Activated B cell treated with CpG ODN at 0.5 μM for 24 hours (primary cell): ENCODE measurements around the gene BCAP31. TPM values are rescaled to one million over a fixed set of nuclear protein-coding genes. Genes with fewer than 3 reads are reported as not detected.

Source experiments
- ATAC-seq: fragments of 200-7000 bp; cut with Tn5 transposase; one replicate; pipeline ENCODE4 v1.10.0; 2021; ENCODE audit warnings: low read depth, mild to moderate bottlenecking, moderate library complexity
- CTCF ChIA-PET: fragments of 350-600 bp; sonication (Branson Sonifier 250); formaldehyde crosslinking; loops from one replicate; lab custom pipeline; 2021; ENCODE audit warnings: antibody characterized with exemption; lab: Charles Lee
- POLR2A ChIA-PET: fragments of 350-600 bp; sonication (Branson Sonifier 250); formaldehyde crosslinking; loops from one replicate; lab custom pipeline; 2021; ENCODE audit warnings: antibody characterized with exemption; lab: Charles Lee
- DNase-seq: peaks from one replicate; pipeline ENCODE4 v3.0.0; 2022
- H3K27ac Mint-ChIP-seq: one replicate; pipeline ENCODE4 v1.8.0; 2020; ENCODE audit warnings: mixed read lengths
- H3K27me3 Mint-ChIP-seq: one replicate; pipeline ENCODE4 v1.8.0; 2021; ENCODE audit warnings: mixed read lengths
- H3K36me3 Mint-ChIP-seq: one replicate; pipeline ENCODE4 v1.8.0; 2021; ENCODE audit warnings: low read depth, mixed read lengths
- H3K4me1 Mint-ChIP-seq: one replicate; pipeline ENCODE4 v1.8.0; 2021; ENCODE audit warnings: mixed read lengths
- H3K4me3 Mint-ChIP-seq: one replicate; pipeline ENCODE4 v1.8.0; 2020; ENCODE audit warnings: mild to moderate bottlenecking, mixed read lengths
- H3K9me3 Mint-ChIP-seq: one replicate; pipeline ENCODE4 v1.8.0; 2020; ENCODE audit warnings: mixed read lengths
- intact Hi-C: fragments of 100-400 bp; cut with micrococcal nuclease; formaldehyde crosslinking; loops from one replicate; pipeline ENCODE4 v1.15.1; 2024
- total RNA-seq: library from RNA; stranded (reverse); gene quantifications from 2 replicates; pipeline ENCODE4 v1.2.3, GENCODE V29; 2022
- TF ChIP-seq, protein P1 (sequence below): fragments of 200-600 bp; IDR thresholded peaks from one replicate; pipeline ENCODE4 v1.8.0; 2022; ENCODE audit warnings: antibody characterized with exemption, mild to moderate bottlenecking

BCAP31 gene
- total RNA-seq = 90.5 and 90.7 TPM in 2 replicates

DNA sequence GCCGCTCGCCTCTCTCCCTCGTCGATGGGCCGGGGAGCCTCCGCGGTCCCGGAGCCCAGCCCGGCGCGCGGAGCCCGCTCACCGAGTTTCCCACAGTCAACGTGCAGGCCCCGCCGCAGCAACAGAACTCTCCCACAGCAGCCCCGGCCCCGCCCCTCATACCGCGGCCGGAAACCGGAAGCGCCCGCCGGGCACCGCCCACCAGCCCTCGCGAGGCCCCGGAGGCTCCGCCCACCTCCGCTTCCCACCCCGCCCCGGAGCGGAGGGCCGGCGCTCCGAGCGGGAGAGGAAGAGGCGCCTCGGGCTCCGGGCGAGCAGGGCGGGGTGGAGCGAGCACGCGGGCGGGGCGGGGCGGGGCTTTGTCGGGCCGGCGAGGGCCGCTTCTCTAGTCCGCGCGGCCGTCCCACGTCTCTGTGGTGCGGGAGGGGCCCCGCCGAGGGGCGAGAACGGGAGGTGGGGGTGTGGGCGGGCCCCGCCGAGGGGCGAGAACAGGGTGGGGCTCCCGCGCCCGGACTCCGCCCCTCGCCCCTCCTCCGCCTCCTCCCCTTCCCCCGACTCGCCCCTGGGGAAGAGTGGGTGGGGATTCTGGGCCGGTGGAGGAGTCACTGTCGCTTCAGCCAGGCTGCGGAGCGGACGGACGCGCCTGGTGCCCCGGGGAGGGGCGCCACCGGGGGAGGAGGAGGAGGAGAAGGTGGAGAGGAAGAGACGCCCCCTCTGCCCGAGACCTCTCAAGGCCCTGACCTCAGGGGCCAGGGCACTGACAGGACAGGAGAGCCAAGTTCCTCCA is at the start of gene BCAP31, which contains the start of gene ABCD1:
BCAP31 (minus strand) TSS at position 136 of the 787 bp plus-strand sequence. CDS start 1,143 bp downstream, outside the sequence.
ABCD1 (plus strand) TSS at position 605 of the 787 bp plus-strand sequence. CDS start 411 bp downstream, outside the sequence.
- Mint-ChIP-seq H3K27me3 (no peaks in the 10 kb centered on the region), H3K9me3 (no peaks in the 10 kb centered on the region), H3K4me3 (peak within 1 kb of the TSS; percentile 85), H3K36me3 (peaks cover 20% of the 10 kb centered on the region), H3K27ac (peak within 1 kb of the TSS; percentile 86), H3K4me1 (peaks cover 48% of the 10 kb centered on the region)
- CTCF ChIA-PET = no interaction called here
- POLR2A ChIA-PET = interaction anchor here (0.6 to 1.0 kb wide), 2 partner anchors 197 to 202 kb away, joined by 3 read pairs; no protein-coding TSS in a partner anchor
- ATAC-seq (peak; percentile 78), DNase-seq (peak; percentile 84)
- TF ChIP-seq, protein P1, sequence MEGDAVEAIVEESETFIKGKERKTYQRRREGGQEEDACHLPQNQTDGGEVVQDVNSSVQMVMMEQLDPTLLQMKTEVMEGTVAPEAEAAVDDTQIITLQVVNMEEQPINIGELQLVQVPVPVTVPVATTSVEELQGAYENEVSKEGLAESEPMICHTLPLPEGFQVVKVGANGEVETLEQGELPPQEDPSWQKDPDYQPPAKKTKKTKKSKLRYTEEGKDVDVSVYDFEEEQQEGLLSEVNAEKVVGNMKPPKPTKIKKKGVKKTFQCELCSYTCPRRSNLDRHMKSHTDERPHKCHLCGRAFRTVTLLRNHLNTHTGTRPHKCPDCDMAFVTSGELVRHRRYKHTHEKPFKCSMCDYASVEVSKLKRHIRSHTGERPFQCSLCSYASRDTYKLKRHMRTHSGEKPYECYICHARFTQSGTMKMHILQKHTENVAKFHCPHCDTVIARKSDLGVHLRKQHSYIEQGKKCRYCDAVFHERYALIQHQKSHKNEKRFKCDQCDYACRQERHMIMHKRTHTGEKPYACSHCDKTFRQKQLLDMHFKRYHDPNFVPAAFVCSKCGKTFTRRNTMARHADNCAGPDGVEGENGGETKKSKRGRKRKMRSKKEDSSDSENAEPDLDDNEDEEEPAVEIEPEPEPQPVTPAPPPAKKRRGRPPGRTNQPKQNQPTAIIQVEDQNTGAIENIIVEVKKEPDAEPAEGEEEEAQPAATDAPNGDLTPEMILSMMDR = no peak
- intact Hi-C loops = loop anchor here (1.0 to 10.0 kb wide), 8 partner anchors 37 to 792 kb away; partner anchors contain the start of genes CCNQ, EMD, FAM3A and FLNA

DNA sequence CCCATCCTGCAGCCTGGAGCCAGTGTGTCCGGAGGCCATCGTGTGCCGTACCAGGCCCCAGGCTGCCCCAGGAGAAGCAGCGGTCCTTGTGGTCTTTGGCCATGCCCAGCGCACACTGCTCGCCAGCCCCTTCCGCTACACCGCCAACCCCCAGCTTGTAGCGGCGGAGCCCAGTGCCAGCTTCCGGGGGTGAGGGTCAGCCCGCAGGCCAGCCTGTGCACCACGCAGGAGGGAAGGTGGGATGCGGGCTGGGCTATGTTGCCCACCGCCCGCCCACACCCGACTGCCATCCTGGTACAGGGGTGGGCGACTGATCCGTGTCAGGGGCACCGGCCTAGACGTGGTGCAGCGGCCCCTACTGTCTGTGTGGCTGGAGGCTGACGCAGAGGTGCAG is 49.0 kb upstream of the BCAP31 start:
- Mint-ChIP-seq H3K36me3 (no peaks in the 10 kb centered on the region), H3K27ac (no peak overlapping the region), H3K9me3 (no peaks in the 10 kb centered on the region), H3K4me3 (no peak overlapping the region), H3K4me1 (no peaks in the 10 kb centered on the region), H3K27me3 (no peaks in the 10 kb centered on the region)
- DNase-seq (no peak), ATAC-seq (no peak)
- intact Hi-C loops = no loop called here
- TF ChIP-seq, protein P1 = no peak
- ChIA-PET CTCF (no interaction called here), POLR2A (no interaction called here)

DNA sequence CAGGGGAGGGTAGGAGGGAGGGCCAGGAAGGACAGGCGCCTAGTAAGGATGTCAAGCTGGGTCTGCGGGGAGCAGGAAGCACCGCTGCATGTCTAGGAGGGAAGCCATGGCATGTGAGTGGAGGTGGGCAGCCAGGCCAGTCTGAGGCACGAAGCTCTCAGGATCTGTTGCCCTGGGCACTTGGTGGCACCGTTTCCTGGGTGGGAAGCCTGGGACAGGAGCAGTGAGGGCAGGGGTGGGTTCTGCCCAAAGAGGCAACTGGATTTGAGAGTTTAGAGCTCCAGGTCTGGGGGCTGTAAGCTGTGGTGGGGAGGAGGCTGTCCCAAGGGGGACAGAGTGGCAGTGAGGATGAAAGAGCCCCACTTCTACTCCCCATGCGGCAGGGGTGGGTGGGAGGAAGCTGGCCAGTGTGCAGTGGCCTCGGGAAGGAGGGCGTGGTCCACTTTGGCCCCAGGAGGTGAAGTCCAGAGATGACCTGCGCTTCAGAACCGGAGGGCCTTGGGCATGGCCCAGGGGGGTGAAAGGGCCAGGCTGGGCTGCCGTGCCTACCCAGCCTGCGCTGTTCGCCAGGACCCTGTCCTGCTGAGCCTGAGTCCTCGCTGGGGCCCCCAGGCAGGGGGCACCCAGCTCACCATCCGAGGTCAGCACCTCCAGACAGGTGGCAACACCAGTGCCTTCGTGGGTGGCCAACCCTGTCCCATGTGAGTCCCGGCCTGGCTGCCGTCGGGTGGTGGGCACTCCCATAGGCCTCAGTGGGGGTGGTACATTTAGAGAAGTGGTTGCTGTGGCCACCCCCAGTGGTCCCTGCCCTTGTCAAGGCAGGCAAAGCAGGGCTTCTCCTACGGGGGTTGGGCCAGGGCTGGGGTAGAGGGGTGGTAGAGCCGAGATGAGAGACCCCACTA is 48.4 kb upstream of the BCAP31 start:
- Mint-ChIP-seq H3K4me1 (peaks cover 1% of the 10 kb centered on the region), H3K4me3 (no peak overlapping the region), H3K36me3 (no peaks in the 10 kb centered on the region), H3K27ac (no peak overlapping the region), H3K27me3 (no peaks in the 10 kb centered on the region), H3K9me3 (no peaks in the 10 kb centered on the region)
- ChIA-PET POLR2A (no interaction called here), CTCF (no interaction called here)
- DNase-seq = no peak
- TF ChIP-seq, protein P1 = no peak
- intact Hi-C loops = no loop called here
- no peak for ATAC-seq

DNA sequence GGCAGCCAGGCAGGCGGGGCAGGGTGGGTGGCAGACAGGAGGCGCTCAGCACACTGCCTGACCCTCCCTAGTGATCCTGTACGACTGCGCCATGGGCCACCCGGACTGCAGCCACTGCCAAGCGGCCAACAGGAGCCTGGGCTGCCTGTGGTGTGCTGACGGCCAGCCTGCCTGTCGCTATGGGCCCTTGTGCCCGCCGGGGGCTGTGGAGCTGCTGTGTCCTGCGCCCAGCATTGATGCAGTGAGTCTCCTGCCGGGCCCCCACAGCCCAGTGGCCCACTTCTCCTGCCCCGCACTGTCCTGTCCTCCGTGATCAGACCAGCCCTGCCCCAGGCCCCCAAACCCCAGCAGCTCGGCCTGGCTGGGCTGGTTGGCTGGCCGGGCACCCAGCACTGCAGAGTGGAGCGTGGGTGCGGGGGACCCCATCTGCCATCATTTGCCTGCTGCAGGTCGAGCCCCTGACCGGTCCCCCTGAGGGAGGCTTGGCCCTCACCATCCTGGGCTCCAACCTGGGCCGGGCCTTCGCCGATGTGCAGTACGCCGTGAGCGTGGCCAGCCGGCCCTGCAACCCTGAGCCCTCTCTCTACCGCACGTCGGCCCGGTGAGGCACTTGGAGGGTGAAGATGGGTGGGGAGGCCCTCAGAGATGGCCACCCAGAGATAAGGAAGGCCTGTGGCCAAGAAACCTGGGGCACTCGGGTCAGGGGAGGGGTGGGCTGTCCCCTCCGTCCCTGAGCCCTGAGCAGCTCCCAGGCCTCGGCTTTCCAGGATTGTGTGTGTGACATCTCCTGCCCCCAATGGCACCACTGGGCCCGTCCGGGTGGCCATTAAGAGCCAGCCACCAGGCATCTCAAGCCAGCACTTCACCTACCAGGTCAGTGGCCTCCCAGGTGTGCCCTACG is 47.5 kb upstream of the BCAP31 start:
- Mint-ChIP-seq H3K27me3 (no peaks in the 10 kb centered on the region), H3K27ac (no peak overlapping the region), H3K36me3 (no peaks in the 10 kb centered on the region), H3K4me3 (no peak overlapping the region), H3K9me3 (no peaks in the 10 kb centered on the region), H3K4me1 (peaks cover 1% of the 10 kb centered on the region)
- CTCF ChIA-PET = no interaction called here
- POLR2A ChIA-PET = no interaction called here
- intact Hi-C loops = no loop called here
- no peak for ATAC-seq
- DNase-seq = no peak
- TF ChIP-seq, protein P1 = no peak
